HG03095 (cell line): ENCODE measurements around the gene CD244.
A peak's percentile ranks its signal among the peaks of the same experiment; 100 is the strongest.

ENCODE experiments used
- ATAC-seq: cut with Tn5 transposase; IDR thresholded peaks from one replicate; pipeline ENCODE4 v1.9.1; 2021; ENCODE audit warnings: moderate library complexity; ENCODE audit not compliant: unreplicated experiment

Gene CD244

DNA sequence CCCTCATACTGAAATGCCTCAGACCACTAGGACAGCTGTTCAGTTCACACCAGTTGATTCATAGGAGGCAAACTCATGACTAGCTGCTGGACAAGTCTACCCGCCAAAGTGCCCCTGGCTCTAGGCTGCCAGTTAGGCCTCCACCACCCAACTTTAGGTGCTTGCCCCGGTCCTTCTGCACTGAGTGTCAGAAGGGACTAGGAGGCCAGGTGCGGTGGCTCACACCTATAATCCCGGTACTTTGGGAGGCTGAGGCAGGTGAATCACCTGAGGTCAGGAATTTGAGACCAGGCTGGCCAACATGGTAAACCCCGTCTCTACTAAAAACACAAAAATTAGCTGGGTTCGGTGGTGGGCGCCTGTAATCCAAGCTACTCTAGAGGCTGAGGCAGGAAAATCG is 47.8 kb downstream of the CD244 start:
- no peak for ATAC-seq

- ATAC-seq = no peak
These were observed 48.4 kb downstream of the CD244 start for GRCh38 chr1:160814316-160814715.

DNA sequence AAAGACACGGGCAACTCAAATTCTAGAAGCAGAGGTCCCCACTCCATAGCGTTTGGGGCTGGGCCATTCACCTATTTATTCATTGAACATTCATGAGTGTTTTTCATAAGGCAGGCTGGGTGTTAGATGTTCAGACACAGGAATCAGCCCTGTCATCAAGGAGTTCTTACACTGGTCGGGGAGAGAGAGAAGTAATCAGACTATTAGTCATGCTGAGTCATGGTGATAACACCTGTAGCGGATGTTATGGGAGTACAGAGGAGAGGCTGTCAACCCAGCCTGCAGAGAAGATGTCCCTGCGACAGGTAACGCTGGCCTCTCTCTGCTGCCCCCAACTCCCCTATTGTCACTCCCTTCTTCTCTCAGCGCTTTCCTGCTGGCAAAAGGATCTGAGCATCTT is 49.5 kb downstream of the CD244 start:
- no peak for ATAC-seq

DNA sequence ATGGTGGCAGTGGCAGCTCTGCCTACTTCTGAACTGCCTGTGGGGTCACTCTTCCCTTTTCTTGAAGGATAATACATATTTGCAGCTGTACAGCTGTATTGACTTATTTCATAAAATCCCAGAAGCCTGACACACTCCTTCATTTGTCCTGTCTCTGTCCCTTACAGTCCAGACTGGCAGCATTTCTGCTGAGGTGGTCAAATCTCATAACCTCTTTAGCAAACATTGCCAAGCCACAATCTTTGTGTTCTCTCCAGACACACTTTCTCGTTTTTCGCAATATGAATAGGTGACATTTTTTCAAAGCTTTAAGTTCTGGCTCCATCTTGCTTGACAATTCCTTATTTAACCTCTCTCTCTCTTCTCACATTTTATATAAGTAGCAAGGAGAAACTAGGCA is 51.5 kb downstream of the CD244 start:
- ATAC-seq = no peak

DNA sequence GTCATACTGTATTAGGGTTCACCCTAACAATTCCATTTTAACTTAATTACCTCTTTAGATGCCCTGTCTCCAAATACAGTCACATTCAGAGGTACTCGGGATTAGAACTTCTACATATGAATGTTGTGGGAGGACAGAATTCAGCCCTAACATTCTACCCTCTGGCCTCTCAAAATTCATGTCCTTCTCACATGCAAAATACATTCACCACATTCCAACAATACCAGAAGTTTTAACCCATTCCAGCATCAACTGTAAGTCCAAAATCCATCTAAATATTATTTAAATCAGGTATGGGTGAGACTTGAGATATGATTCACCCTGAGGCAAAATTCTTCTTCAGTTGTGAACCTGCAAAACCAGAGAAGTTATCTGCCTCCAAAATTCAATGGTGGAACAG is 52.2 kb downstream of the CD244 start:
- ATAC-seq = no peak

DNA sequence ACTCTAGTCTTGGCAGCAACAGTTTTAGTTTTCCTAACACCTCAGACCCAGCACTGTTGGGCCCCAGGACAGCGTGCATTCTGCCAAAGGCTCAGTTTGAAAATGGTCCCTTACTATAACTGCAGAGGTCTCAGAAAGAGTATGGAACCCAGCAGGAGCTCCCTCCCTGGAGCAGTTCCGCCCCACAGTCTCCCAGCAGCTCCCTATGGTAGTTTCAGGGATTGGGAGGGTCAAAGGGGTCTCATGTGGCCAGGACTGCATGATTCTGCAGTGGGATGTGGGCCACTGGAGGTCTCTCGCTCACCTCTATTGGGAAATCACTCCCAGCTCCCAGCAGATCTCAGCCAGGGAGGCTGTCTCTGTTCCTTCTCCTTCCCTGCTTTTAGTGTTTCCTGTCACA is 54.4 kb downstream of the CD244 start:
- ATAC-seq = no peak

- ATAC-seq = no peak
These were observed 54.9 kb downstream of the CD244 start for GRCh38 chr1:160807738-160808137.

- no peak for ATAC-seq
These were observed 55.4 kb downstream of the CD244 start for GRCh38 chr1:160807247-160807646.

DNA sequence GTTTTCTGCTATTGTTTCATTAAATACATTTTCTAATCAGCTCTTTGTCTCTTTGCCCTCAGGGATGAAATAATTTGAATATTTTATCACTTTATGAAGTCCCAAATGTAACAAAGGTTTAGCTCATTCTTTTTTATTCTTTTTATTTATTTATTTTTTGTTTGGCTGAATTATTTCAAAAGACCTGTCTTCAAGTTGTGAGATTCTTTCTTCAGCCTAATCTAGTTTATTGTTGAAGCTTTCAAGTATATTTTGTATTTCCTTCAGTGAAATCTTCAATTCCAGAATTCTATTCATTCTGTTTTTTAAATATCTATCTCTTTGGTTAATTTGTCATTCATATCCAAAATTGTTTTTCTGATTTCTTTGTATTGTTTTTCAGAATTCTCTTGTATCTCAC is 55.9 kb downstream of the CD244 start:
- ATAC-seq = no peak

DNA sequence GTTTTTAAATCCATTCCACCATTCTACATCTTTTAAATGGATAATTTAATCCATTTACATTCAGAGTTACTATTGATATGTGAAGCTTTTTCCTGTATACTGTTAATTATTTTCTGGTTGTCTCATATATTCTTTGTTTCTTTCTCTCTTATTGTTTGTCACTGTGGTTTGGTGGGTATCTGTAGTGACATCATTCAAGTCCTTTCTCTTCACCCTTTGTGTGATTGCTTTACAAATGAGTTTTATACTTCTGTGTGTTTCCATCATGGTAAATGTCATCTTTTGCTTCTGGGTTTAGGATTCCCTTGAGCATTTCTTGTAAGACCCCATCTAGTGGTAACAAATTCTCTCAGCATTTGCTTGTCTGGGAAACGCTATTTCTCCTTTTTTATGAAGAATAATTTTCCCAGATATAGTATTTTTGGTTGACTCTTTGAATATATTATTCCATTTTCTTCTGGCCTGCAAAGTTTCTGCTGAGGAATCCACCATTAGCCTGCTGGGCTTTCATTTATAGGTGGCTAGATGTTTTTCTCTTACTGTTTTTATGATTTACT is 56.5 kb downstream of the CD244 start:
- no peak for ATAC-seq

DNA sequence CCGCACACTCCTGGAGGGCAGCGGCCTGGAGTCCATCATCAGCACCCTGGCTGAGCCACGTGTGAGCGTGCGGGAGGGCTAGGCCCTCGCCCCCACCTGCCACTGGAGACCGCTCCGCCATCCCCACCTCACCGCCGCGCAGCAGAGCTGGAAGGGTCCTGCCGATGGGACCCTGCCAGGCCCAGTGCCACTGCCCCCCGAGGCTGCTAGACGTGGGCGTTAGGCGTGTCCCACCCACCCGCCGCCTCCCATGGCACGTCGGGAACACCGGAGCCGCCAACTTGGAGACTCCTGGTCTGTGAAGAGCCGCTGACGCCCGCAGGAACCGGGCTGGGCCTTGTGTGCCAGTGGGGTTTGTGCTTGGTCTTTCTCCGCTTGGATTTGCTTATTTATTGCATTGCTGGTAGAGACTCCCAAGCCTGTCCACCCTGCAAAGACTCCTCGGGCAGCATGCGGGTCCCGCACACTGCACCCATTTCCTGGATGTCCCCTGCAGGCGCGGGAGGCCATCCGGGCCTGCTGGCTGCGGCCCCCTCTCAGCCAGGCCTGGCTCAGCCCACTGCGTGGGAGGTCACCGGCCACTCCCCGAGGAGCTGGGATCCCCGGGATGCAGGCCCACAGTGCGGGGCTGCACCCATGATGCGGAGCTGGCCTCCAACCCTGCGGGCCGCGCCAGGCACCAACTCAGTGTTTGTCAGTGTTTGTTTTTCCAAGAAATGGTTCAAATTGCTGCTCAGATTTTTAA is 60.7 kb downstream of the CD244 start:
- no peak for ATAC-seq

GRCh38 chr1:160800645-160801408 is 61.9 kb downstream of the CD244 start:
- no peak for ATAC-seq

GRCh38 chr1:160800142-160800541 is 62.5 kb downstream of the CD244 start:
- no peak for ATAC-seq

DNA sequence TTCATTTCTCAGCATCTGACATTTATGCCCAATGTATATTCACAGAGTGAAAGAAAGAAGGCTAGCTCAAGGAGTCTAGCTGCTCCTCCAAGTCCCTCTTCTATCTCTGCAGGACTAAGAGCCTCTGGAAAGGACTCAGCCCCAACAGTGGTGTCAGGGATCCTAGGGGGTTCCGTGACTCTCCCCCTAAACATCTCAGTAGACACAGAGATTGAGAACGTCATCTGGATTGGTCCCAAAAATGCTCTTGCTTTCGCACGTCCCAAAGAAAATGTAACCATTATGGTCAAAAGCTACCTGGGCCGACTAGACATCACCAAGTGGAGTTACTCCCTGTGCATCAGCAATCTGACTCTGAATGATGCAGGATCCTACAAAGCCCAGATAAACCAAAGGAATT is 63.0 kb downstream of the CD244 start:
- no peak for ATAC-seq

- no peak for ATAC-seq
These were observed 64.2 kb downstream of the CD244 start for GRCh38 chr1:160798439-160798838.

DNA sequence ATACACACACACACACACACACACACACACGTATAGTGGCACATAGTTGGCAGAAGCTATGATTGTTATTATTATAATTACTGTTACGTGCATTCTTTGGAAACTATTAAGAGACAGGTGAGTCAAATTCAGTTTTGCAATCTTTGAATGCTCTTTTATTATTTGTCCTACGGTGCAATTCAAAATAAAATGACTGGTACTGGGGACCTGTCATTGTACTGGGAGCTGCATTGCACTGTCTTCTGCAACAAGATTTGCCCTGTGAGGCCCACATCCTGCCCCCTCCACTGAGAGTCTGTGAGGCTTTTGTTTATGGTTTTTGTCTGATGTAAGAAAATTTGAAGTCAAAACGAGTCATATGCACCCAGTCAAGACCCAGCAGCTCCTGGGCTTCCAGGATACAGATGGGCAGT is 64.8 kb downstream of the CD244 start:
- no peak for ATAC-seq

DNA sequence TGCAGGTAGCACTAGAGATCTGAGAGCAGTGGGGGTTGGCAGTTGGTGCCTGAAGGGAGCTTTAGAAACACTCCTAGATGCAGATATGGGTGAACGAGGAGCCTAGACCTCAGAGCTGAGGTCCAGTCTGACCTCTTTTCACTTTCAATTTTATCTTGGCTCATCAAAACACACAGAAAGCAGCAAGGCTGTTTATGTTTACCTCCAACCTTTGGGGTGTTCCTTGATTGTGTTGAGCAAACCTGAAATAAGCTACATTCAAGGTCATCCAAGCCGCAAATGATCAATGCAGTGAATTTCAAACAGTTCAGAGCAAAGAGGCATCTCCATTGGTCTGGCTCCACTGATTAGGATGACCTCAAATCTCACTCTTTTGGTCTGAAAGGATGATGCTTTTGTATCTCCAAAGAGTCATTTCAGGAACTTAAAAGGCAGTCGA is 65.4 kb downstream of the CD244 start:
- no peak for ATAC-seq

GRCh38 chr1:160795951-160796383 is 66.7 kb downstream of the CD244 start, which contains the start of gene LY9:
Gene LY9 (plus strand): TSS chr1:160796174. CDS start chr1:160796188, 14 bp downstream.
- ATAC-seq = peak; percentile 64

DNA sequence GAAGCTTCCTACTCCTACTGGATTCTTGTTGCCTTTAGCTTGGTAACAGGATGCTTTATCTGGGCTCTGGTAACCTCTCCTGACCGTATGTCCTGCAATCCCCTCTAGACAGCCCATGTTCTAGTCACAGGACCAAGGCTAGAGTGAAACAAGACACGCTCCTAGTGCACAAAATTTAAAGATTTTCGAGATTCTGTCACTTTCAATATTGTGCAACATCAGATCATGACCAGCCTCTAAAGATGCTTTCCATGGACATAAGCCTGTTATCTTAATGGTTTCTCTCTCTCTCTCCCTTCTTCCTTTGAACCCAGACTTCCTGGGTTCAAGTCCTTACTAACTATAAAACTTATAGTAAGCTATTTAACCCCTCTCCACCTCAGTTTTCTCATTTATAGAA is 68.3 kb downstream of the CD244 start:
- ATAC-seq = no peak

GRCh38 chr1:160789702-160790611 is 72.7 kb downstream of the CD244 start:
- peak; percentile 69 for ATAC-seq
